HepG2 (cell line): ENCODE data around the gene TREH. TPM values are rescaled to one million over a fixed set of nuclear protein-coding genes. Genes with fewer than 3 reads are reported as not detected.

Experiments
- ATM ChIP-seq: fragments of 450-650 bp; IDR thresholded peaks from 2 replicates; pipeline ENCODE4 v1.7.1; 2017; ENCODE audit warnings: mild to moderate bottlenecking, borderline replicate concordance
- CBX1 ChIP-seq: IDR thresholded peaks from one replicate; pipeline ENCODE4 v1.6.1; 2016; ENCODE audit warnings: antibody characterized with exemption, low read depth
- KAT7 ChIP-seq: IDR thresholded peaks from 2 replicates; pipeline ENCODE4 v1.6.1; 2018; ENCODE audit warnings: borderline replicate concordance, missing compliant biosample characterization
- MTF2 ChIP-seq: sonication (generic); formaldehyde crosslinking; IDR thresholded peaks from 2 replicates; pipeline ENCODE4 v1.5.0; 2020; ENCODE audit warnings: missing genetic modification reagents, borderline replicate concordance
- MYNN ChIP-seq: sonication (generic); formaldehyde crosslinking; IDR thresholded peaks from 2 replicates; pipeline ENCODE4 v1.4.0; 2020; ENCODE audit warnings: mild to moderate bottlenecking, low read depth, missing genetic modification reagents
- POGK ChIP-seq: sonication (generic); formaldehyde crosslinking; conservative IDR thresholded peaks from 2 replicates; pipeline ENCODE4 v1.8.0; 2022; ENCODE audit warnings: mild to moderate bottlenecking, moderate library complexity, missing genetic modification reagents
- USF2 ChIP-seq, 2 experiments: sonication (generic) in 1 of 2; formaldehyde crosslinking in 1 of 2; IDR thresholded peaks; 2 replicates each; pipeline versions ENCODE4 v1.5.1 to v1.6.1; 2011 to 2020; ENCODE audit warnings: borderline replicate concordance in 1 of 2, low read depth in 1 of 2, low read length in 1 of 2, mild to moderate bottlenecking in 1 of 2, missing genetic modification reagents in 1 of 2, moderate library complexity in 1 of 2
- ZNF207 ChIP-seq: fragments of 450-650 bp; IDR thresholded peaks from 2 replicates; pipeline ENCODE4 v1.6.1; 2016; ENCODE audit warnings: antibody characterized with exemption, borderline replicate concordance
- ZNF225 ChIP-seq: sonication (generic); formaldehyde crosslinking; IDR thresholded peaks from 2 replicates; pipeline ENCODE4 v1.4.0; 2020; ENCODE audit warnings: mild to moderate bottlenecking, missing genetic modification reagents
- ZNF646 ChIP-seq: sonication (generic); formaldehyde crosslinking; IDR thresholded peaks from 2 replicates; pipeline ENCODE4 v1.9.0; 2021; ENCODE audit warnings: mild to moderate bottlenecking, missing genetic modification reagents
- ZNF777 ChIP-seq: sonication (generic); formaldehyde crosslinking; IDR thresholded peaks from 2 replicates; pipeline ENCODE4 v1.4.0; 2020; ENCODE audit warnings: missing genetic modification reagents
- polyA plus RNA-seq, 8 experiments: library from polyadenylated mRNA; depleted of rRNA in 3 of 8; stranded (reverse) in 7 of 8; unstranded in 1 of 8; fragments of >200 nt; fragmentation: Illumina TruSeq in 4 of 8; extraction: Trizol in 4 of 8; gene quantifications; 2 replicates each; pipeline versions ENCODE4 v1.2.1 to v1.2.3, GENCODE V29; 2011 to 2016; ENCODE audit warnings: low read depth in 4 of 8, missing spikeins in 1 of 8, mixed read lengths in 1 of 8; ENCODE audit not compliant: insufficient read depth in 1 of 8
- total RNA-seq, 5 experiments: library from RNA; depleted of rRNA; stranded (reverse); fragments of >200 nt; fragmentation: Illumina TruSeq; extraction: Trizol; gene quantifications; 2 replicates each; pipeline ENCODE4 v1.2.3, GENCODE V29; 2016; ENCODE audit warnings: low read depth in 1 of 5
- TF ChIP-seq, protein P1 (sequence below): sonication (generic); formaldehyde crosslinking; IDR thresholded peaks from 2 replicates; pipeline ENCODE4 v1.4.0; 2020; ENCODE audit warnings: mild to moderate bottlenecking, missing genetic modification reagents
- TF ChIP-seq, protein P2 (sequence below): sonication (generic); formaldehyde crosslinking; IDR thresholded peaks from 2 replicates; pipeline ENCODE4 v1.8.1; 2023; ENCODE audit warnings: mild to moderate bottlenecking, moderate library complexity, missing genetic modification reagents
- TF ChIP-seq, protein P3 (sequence below): sonication (generic); formaldehyde crosslinking; IDR thresholded peaks from 2 replicates; pipeline ENCODE4 v1.4.0; 2020; ENCODE audit warnings: mild to moderate bottlenecking, missing genetic modification reagents

The TREH gene
- total and polyA plus RNA-seq, 2 of the 13 experiments (the other 11 are each of a cell fraction or from before 2014, with no cell fraction given) = 0.53 to 0.86 TPM

- TF ChIP-seq, protein P1, sequence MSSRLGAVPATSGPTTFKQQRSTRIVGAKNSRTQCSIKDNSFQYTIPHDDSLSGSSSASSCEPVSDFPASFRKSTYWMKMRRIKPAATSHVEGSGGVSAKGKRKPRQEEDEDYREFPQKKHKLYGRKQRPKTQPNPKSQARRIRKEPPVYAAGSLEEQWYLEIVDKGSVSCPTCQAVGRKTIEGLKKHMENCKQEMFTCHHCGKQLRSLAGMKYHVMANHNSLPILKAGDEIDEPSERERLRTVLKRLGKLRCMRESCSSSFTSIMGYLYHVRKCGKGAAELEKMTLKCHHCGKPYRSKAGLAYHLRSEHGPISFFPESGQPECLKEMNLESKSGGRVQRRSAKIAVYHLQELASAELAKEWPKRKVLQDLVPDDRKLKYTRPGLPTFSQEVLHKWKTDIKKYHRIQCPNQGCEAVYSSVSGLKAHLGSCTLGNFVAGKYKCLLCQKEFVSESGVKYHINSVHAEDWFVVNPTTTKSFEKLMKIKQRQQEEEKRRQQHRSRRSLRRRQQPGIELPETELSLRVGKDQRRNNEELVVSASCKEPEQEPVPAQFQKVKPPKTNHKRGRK (CRISPR knock-in tag) = no peak
- TF ChIP-seq POGK (CRISPR knock-in tag) = peak; percentile 75; the same call in 1 of the 2 replicates
- peak; percentile 63; the same call in 1 of the 2 replicates for TF ChIP-seq ZNF777 (CRISPR knock-in tag)
- TF ChIP-seq MYNN (CRISPR knock-in tag) = no peak
- TF ChIP-seq CBX1 = peak; percentile 76
- TF ChIP-seq ZNF207 = no peak
- TF ChIP-seq MTF2 (CRISPR knock-in tag) = peak; percentile 94; the same call in 1 of the 2 replicates
- TF ChIP-seq ATM = no peak
- TF ChIP-seq ZNF646 (CRISPR knock-in tag) = no peak
- no peak for TF ChIP-seq ZNF225 (CRISPR knock-in tag)
- TF ChIP-seq, protein P2, sequence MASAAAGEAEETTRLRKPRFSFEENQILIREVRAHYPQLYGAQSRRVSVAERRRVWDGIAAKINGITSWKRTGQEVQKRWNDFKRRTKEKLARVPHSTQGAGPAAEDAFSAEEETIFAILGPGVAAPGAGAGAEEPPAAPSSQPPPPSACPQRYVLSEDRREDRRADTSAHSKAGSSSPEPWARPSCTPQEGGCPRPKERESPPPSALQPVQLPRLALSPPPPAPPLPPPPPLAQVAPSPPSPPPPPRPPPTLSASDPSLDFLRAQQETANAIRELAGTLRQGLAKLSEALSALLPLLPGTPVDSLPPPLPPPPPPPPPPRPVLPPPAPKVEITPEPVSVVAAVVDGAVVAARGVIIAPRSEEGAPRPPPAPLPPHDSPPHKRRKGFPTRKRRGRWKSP (CRISPR knock-in tag) = 0 out of 2 replicates have a peak, but pooled peaks have one; percentile 24
- peak; percentile 47; the same call in 1 of the 2 replicates for TF ChIP-seq KAT7 (CRISPR knock-in tag)
- TF ChIP-seq, protein P3, sequence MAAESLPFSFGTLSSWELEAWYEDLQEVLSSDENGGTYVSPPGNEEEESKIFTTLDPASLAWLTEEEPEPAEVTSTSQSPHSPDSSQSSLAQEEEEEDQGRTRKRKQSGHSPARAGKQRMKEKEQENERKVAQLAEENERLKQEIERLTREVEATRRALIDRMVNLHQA (CRISPR knock-in tag) = no peak
- TF ChIP-seq USF2 (IDR thresholded peaks at IDR 0.05; ENCODE audit: low read depth, low read length) = no peak
- no peak; the same call in 1 of the 2 replicates for TF ChIP-seq USF2 (CRISPR knock-in tag; IDR thresholded peaks at IDR 0.05; ENCODE audit: borderline replicate concordance)
Observed at GRCh38 chr11:118689852-118690552, 10.6 kb upstream of the TREH start (continued).
